HCT116 (cell line): ENCODE measurements around the gene AGAP2. TPM values are rescaled to one million over a fixed set of nuclear protein-coding genes. Genes with fewer than 3 reads are reported as not detected.

Source experiments
- ATAC-seq: fragments of 200-7000 bp; cut with Tn5 transposase; 2 replicates; pipeline ENCODE4 v1.9.1; 2020; ENCODE audit warnings: mild to moderate bottlenecking, moderate library complexity
- BruUV-seq: library from RNA; stranded (reverse); fragments of 400-500 nt; replicated peaks from 2 replicates; lab custom pipeline; 2021; lab: Mats Ljungman, UMichigan
- CTCF ChIA-PET: fragments of 300-600 bp; sonication (Branson Sonifier 250); formaldehyde crosslinking; loops from one replicate; lab custom pipeline; 2021; ENCODE audit warnings: antibody characterized with exemption; lab: Charles Lee
- POLR2A ChIA-PET: fragments of 300-600, 350-600 bp; sonication (Branson Sonifier 250); formaldehyde crosslinking; loops from one replicate; lab custom pipeline; 2021; ENCODE audit warnings: antibody characterized with exemption; lab: Charles Lee
- RAD21 ChIA-PET, 2 experiments: fragments of 300-600 bp; sonication (Branson Sonifier 250); formaldehyde crosslinking; loops; one replicate each; lab custom pipeline; 2023; ENCODE audit warnings: low total read pairs in 2 of 2; ENCODE audit not compliant: uncharacterized antibody in 2 of 2, unreplicated experiment in 2 of 2, low non-redundant PET in 1 of 2; lab: Charles Lee
- DNase-seq: peaks from one replicate; pipeline ENCODE4 v3.0.0-alpha.2; 2010; ENCODE audit warnings: low read depth, low spot score
- H2AFZ ChIP-seq: fragments of 200-600 bp; shearing (Covaris generic), sonication (generic); 2 replicates; pipeline ENCODE4 v1.6.1; 2017; ENCODE audit warnings: low read depth, mixed run types, mixed read lengths, antibody characterized with exemption, low read length; ENCODE audit not compliant: poor library complexity, severe bottlenecking
- H3K27ac ChIP-seq: 2 replicates; pipeline ENCODE4 v1.5.1; 2012; ENCODE audit warnings: low read depth, low read length
- H3K27me3 ChIP-seq: fragments of 200-600 bp; sonication (generic); 2 replicates; pipeline ENCODE4 v1.6.1; 2016; ENCODE audit warnings: mixed run types, low read length, mixed read lengths; ENCODE audit not compliant: insufficient read depth
- H3K36me3 ChIP-seq, 2 experiments: fragments of 200-500 bp in 1 of 2; fragments of 200-600 bp in 1 of 2; sonication (Bioruptor generic) in 1 of 2; sonication (generic) in 1 of 2; 2 replicates each; pipeline versions ENCODE4 v1.5.1 to v1.6.1; 2014 to 2016; ENCODE audit warnings: low read length in 2 of 2, inconsistent platforms in 1 of 2, mixed read lengths in 1 of 2, mixed run types in 1 of 2; ENCODE audit not compliant: insufficient read depth in 2 of 2, control insufficient read depth in 1 of 2
- H3K4me1 ChIP-seq, 2 experiments: fragments of 200-600 bp in 1 of 2; sonication (generic) in 1 of 2; 2 replicates each; pipeline versions ENCODE4 v1.5.1 to v1.6.1; 2012 to 2017; ENCODE audit warnings: low read length in 2 of 2, inconsistent platforms in 1 of 2, mild to moderate bottlenecking in 1 of 2, mixed read lengths in 1 of 2, mixed run types in 1 of 2, moderate library complexity in 1 of 2; ENCODE audit not compliant: insufficient read depth in 2 of 2, control insufficient read depth in 1 of 2
- H3K4me2 ChIP-seq: fragments of 200-600 bp; sonication (generic); 2 replicates; pipeline ENCODE4 v1.6.1; 2017; ENCODE audit warnings: mixed run types, low read length, mixed read lengths
- H3K4me3 ChIP-seq, 2 experiments: fragments of 200-600 bp in 1 of 2; sonication (generic) in 1 of 2; replicated peaks in 1 of 2; 2 replicates each; pipeline ENCODE4 v1.5.1; 2011 to 2016; ENCODE audit warnings: low read length in 2 of 2, control low read depth in 1 of 2, low read depth in 1 of 2, mild to moderate bottlenecking in 1 of 2, mixed read lengths in 1 of 2, mixed run types in 1 of 2
- H3K79me2 ChIP-seq: fragments of 200-600 bp; sonication (generic); 2 replicates; pipeline ENCODE4 v1.6.1; 2017; ENCODE audit warnings: mild to moderate bottlenecking, mixed run types, low read length, moderate library complexity, mixed read lengths; ENCODE audit not compliant: insufficient read depth
- H3K9ac ChIP-seq: fragments of 200-600 bp; sonication (generic); 2 replicates; pipeline ENCODE4 v1.6.1; 2016; ENCODE audit warnings: low read length, mixed read lengths
- H3K9me2 ChIP-seq: fragments of 200-600 bp; sonication (generic), shearing (Covaris generic); 2 replicates; pipeline ENCODE4 v1.6.1; 2017; ENCODE audit warnings: mixed run types, mild to moderate bottlenecking, moderate library complexity; ENCODE audit not compliant: insufficient read depth
- H3K9me3 ChIP-seq, 2 experiments: fragments of 200-500 bp in 1 of 2; fragments of 200-600 bp in 1 of 2; sonication (Bioruptor generic) in 1 of 2; sonication (generic) in 1 of 2; 2 replicates each; pipeline ENCODE4 v1.6.1; 2014 to 2017; ENCODE audit warnings: low read length in 2 of 2, mixed read lengths in 2 of 2, inconsistent platforms in 1 of 2, low read depth in 1 of 2, mild to moderate bottlenecking in 1 of 2, mixed run types in 1 of 2, moderate library complexity in 1 of 2; ENCODE audit not compliant: control insufficient read depth in 1 of 2, insufficient read depth in 1 of 2
- H4K20me1 ChIP-seq: fragments of 200-600 bp; sonication (generic), shearing (Covaris generic); 2 replicates; pipeline ENCODE4 v1.6.1; 2017; ENCODE audit warnings: mixed run types, mild to moderate bottlenecking, moderate library complexity; ENCODE audit not compliant: insufficient read depth
- CBX3 ChIP-seq: IDR thresholded peaks from 2 replicates; pipeline ENCODE4 v1.6.1; 2012; ENCODE audit warnings: low read depth
- CTCF ChIP-seq, 3 experiments: fragments of 200-600 bp in 1 of 3; sonication (generic) in 1 of 3; IDR thresholded peaks in 2 of 3; conservative IDR thresholded peaks in 1 of 3; 2 replicates each; pipeline ENCODE4 v1.5.1; 2012 to 2017; ENCODE audit warnings: low read depth in 2 of 3, low read length in 2 of 3, antibody characterized with exemption in 1 of 3, borderline replicate concordance in 1 of 3, control low read depth in 1 of 3, mild to moderate bottlenecking in 1 of 3, mixed read lengths in 1 of 3, mixed run types in 1 of 3, moderate library complexity in 1 of 3; ENCODE audit not compliant: insufficient read depth in 1 of 3
- EGR1 ChIP-seq: IDR thresholded peaks from 2 replicates; pipeline ENCODE4 v1.6.1; 2012; ENCODE audit warnings: low read depth
- ELF1 ChIP-seq: IDR thresholded peaks from 2 replicates; pipeline ENCODE4 v1.6.1; 2012; ENCODE audit warnings: low read depth, borderline replicate concordance
- EZH2phosphoT487 ChIP-seq: fragments of 200-600 bp; IDR thresholded peaks from 2 replicates; pipeline ENCODE4 v1.6.1; 2018; ENCODE audit warnings: antibody characterized with exemption, borderline replicate concordance
- FOSL1 ChIP-seq: IDR thresholded peaks from 2 replicates; pipeline ENCODE4 v1.6.1; 2012; ENCODE audit warnings: low read depth
- JUND ChIP-seq: IDR thresholded peaks from 2 replicates; pipeline ENCODE4 v1.6.1; 2012
- MAX ChIP-seq: IDR thresholded peaks from 2 replicates; pipeline ENCODE4 v1.6.1; 2012
- POLR2A ChIP-seq: IDR thresholded peaks from 2 replicates; pipeline ENCODE4 v1.7.0; 2011; ENCODE audit warnings: borderline replicate concordance; ENCODE audit not compliant: insufficient read depth, insufficient read length; ENCODE audit errors: extremely low read depth
- POLR2AphosphoS5 ChIP-seq: IDR thresholded peaks from 2 replicates; pipeline ENCODE4 v1.6.1; 2011; ENCODE audit warnings: mild to moderate bottlenecking, low read depth, low read length, moderate library complexity
- RAD21 ChIP-seq: IDR thresholded peaks from 2 replicates; pipeline ENCODE4 v1.6.1; 2012; ENCODE audit warnings: low read depth, mild to moderate bottlenecking
- SIN3A ChIP-seq: IDR thresholded peaks from 2 replicates; pipeline ENCODE4 v1.6.1; 2012; ENCODE audit warnings: low read depth
- YY1 ChIP-seq: IDR thresholded peaks from 2 replicates; pipeline ENCODE4 v1.6.1; 2011; ENCODE audit warnings: low read length, low read depth, moderate library complexity, mild to moderate bottlenecking; ENCODE audit not compliant: insufficient replicate concordance; ENCODE audit errors: extremely low read depth
- ZBTB33 ChIP-seq: IDR thresholded peaks from 2 replicates; pipeline ENCODE4 v1.6.1; 2011; ENCODE audit warnings: mild to moderate bottlenecking, low read length, moderate library complexity; ENCODE audit not compliant: insufficient replicate concordance; ENCODE audit errors: extremely low read depth
- intact Hi-C: fragments of 100-400 bp; cut with micrococcal nuclease; formaldehyde crosslinking; loops from 2 replicates; pipeline ENCODE4 v1.10.0; 2022
- total RNA-seq: library from RNA; stranded (reverse); gene quantifications from one replicate; pipeline ENCODE4 v1.2.1, GENCODE V29; 2021; ENCODE audit not compliant: unreplicated experiment

Gene AGAP2
- total RNA-seq, 1 experiment from 2014 or later, result 15.8 TPM

GRCh38 chr12:57724936-57725740 is 13.4 kb downstream of the AGAP2 start:
- H2AFZ ChIP-seq, result no peak overlapping the region
- no peaks in the 10 kb centered on the region for H4K20me1 ChIP-seq
- H3K4me2 ChIP-seq, result no peak overlapping the region
- H3K27ac ChIP-seq, result no peak overlapping the region
- no peak overlapping the region for H3K9ac ChIP-seq
- TSS peak; percentile 26 for BruUV-seq
- intact Hi-C loops, result no loop called here
- H3K27me3 ChIP-seq, result no peaks in the 10 kb centered on the region
- H3K9me3 ChIP-seq, result no peaks in the 10 kb centered on the region
- H3K9me2 ChIP-seq, result no peaks in the 10 kb centered on the region
- no peak overlapping the region for H3K4me3 ChIP-seq
- ChIA-PET CTCF (interaction anchor here (1.0 to 3.1 kb wide), 10 partner anchors 15 to 270 kb away, joined by 3 to 15 read pairs (median 5); partner anchors contain the start of genes EEF1AKMT3, INHBE, METTL1 and OS9), POLR2A (interaction anchor here (0.7 to 1.2 kb wide), 3 partner anchors 19 to 660 kb away, joined by 3 to 7 read pairs (median 3); partner anchors contain the start of gene TSPAN31), RAD21 (no interaction called here)
- TF ChIP-seq EGR1, result no peak
- no peak for TF ChIP-seq RAD21
- no peak for TF ChIP-seq SIN3A
- no peak for TF ChIP-seq FOSL1
- TF ChIP-seq JUND, result no peak
- TF ChIP-seq POLR2A, result no peak
- TF ChIP-seq POLR2AphosphoS5, result no peak
- no peak for TF ChIP-seq EZH2phosphoT487
- no peak for TF ChIP-seq ZBTB33
- no peak for TF ChIP-seq CTCF (IDR thresholded peaks at IDR 0.05 in 2 of 3, conservative IDR thresholded peaks at IDR 0.05 in 1 of 3; ENCODE audit: borderline replicate concordance in 1 of 3, insufficient read depth in 1 of 3, low read depth in 2 of 3, low read length in 2 of 3)
- no peak for TF ChIP-seq YY1
- no peak for TF ChIP-seq MAX
- TF ChIP-seq CBX3, result no peak
- TF ChIP-seq ELF1, result no peak
- DNase-seq (no peak), ATAC-seq (no peak)
- H3K79me2 ChIP-seq, result no peaks in the 10 kb centered on the region
- peaks cover 4% of the 10 kb centered on the region in 2 experiments; a peak in 1 of 4 replicates for H3K36me3 ChIP-seq
- peaks cover 7 to 18% of the 10 kb centered on the region in 2 experiments; a peak in 3 of 4 replicates for H3K4me1 ChIP-seq
